Transverse colon (tissue), 4 donors: Measurements from ENCODE around the gene PDZD7. TPM values are rescaled to one million over a fixed set of nuclear protein-coding genes. Genes with fewer than 3 reads are reported as not detected.

Experiments used
- DNase-seq: peaks from one replicate; pipeline ENCODE4 v3.0.0-alpha.2; 2019
- H3K27ac ChIP-seq, 4 donors: fragments of 200-600 bp; sonication (generic); 2 replicates each; pipeline ENCODE4 v1.5.1; 2016 to 2018; ENCODE audit warnings: inconsistent platforms in 4 of 4
- H3K27me3 ChIP-seq: fragments of 200-600 bp; sonication (generic); 2 replicates; pipeline ENCODE4 v1.5.1; 2017; ENCODE audit warnings: inconsistent platforms
- H3K36me3 ChIP-seq, 4 donors: fragments of 200-600 bp; sonication (generic); 2 replicates each; pipeline ENCODE4 v1.5.1; 2017 to 2019; ENCODE audit warnings: inconsistent platforms in 4 of 4
- H3K4me1 ChIP-seq, 4 donors: fragments of 200-600 bp; sonication (generic); 2 replicates each; pipeline ENCODE4 v1.5.1; 2017 to 2020; ENCODE audit warnings: inconsistent platforms in 4 of 4
- H3K4me3 ChIP-seq, 4 donors: fragments of 200-600 bp; sonication (generic); 1 replicate in 1 of 4; 2 replicates in 3 of 4; pipeline versions ENCODE4 v1.5.1 to v1.6.1; 2017 to 2019; ENCODE audit warnings: inconsistent platforms in 4 of 4
- H3K9me3 ChIP-seq, 2 donors: fragments of 200-600 bp; sonication (generic); 2 replicates each; pipeline ENCODE4 v1.5.1; 2017 to 2019; ENCODE audit warnings: inconsistent platforms in 2 of 2
- CTCF ChIP-seq, 5 experiments: fragments of 200-600 bp in 3 of 5; fragments of 450-650 bp in 2 of 5; sonication (generic) in 3 of 5; IDR thresholded peaks; 1 replicate in 2 of 5; 2 replicates in 3 of 5; pipeline ENCODE4 v1.5.1; 2016 to 2017; ENCODE audit warnings: antibody characterized with exemption in 5 of 5, inconsistent platforms in 3 of 5, mild to moderate bottlenecking in 2 of 5, moderate library complexity in 1 of 5
- EP300 ChIP-seq: sonication (generic); formaldehyde crosslinking; IDR thresholded peaks from one replicate; pipeline ENCODE4 v1.6.1; 2017; ENCODE audit warnings: antibody characterized with exemption, low read depth
- POLR2A ChIP-seq: fragments of 450-650 bp; IDR thresholded peaks from one replicate; pipeline ENCODE4 v1.6.1; 2016; ENCODE audit warnings: antibody characterized with exemption, mild to moderate bottlenecking, moderate library complexity
- POLR2AphosphoS5 ChIP-seq, 3 donors: sonication (generic); formaldehyde crosslinking; IDR thresholded peaks; one replicate each; pipeline ENCODE4 v1.6.1; 2016; ENCODE audit warnings: antibody characterized with exemption in 3 of 3
- WGBS, 2 donors: methylation state at CpG; one replicate each; pipeline ENCODE4 v1.1.5; 2018; ENCODE audit warnings: low coverage in 1 of 2; 5-methylcytosine and 5-hydroxymethylcytosine counted together
- in situ Hi-C, 4 donors: fragments of 200-750 bp; cut with MboI; loops; one replicate each; pipeline versions ENCODE4 v1.15.0 to v1.15.1; 2017; ENCODE audit warnings: low sequenced_read_pairs in 3 of 4, low pct_ligation_motif_present in 1 of 4, low pct_unique_long_range_greater_than_20kb in 1 of 4
- intact Hi-C: fragments of 100-400 bp; cut with DNase I; formaldehyde crosslinking; loops from one replicate; pipeline ENCODE4 v1.15.1; 2023; ENCODE audit warnings: low total_unique reads
- total RNA-seq, 4 donors: library from RNA; depleted of rRNA; stranded (reverse); fragments of >200 nt; gene quantifications; one replicate each; pipeline ENCODE4 v1.1.0, GENCODE V29; 2016

PDZD7 gene
- total RNA-seq, 4 donors from 2014 or later, result 0.27 to 2.0 (median 0.64) TPM; not detected in 1

GRCh38 chr10:101066146-101066895 is 35.4 kb upstream of the PDZD7 start:
- TF ChIP-seq CTCF (IDR thresholded peaks at IDR 0.05) (peak; percentile 21 to 58 (median 36)), EP300 (no peak), POLR2AphosphoS5 (IDR thresholded peaks at IDR 0.05) (peak in 2 of 3 donors; percentile 37 to 78), POLR2A (peak; percentile 89)
- Histone ChIP-seq H3K9me3 (no peaks in the 10 kb centered on the region), H3K4me1 (peaks cover 19 to 66% (median 47%) of the 10 kb centered on the region in 4 donors), H3K27ac (peak overlapping the region; percentile 84 to 89 (median 86)), H3K27me3 (peaks cover 20% of the 10 kb centered on the region), H3K36me3 (no peaks in the 10 kb centered on the region), H3K4me3 (peak overlapping the region; percentile 42 to 64 (median 44))
- WGBS, 2 donors, result 8% methylated on average over 49 of the region's 49 CpGs; no CpG with 5 or more reads in 1 of the 2 donors
- peak; percentile 92 for DNase-seq
- in situ Hi-C loops, result no loop called here
- intact Hi-C loops, result no loop called here

GRCh38 chr10:101065481-101066145 is 34.7 kb upstream of the PDZD7 start:
- peak overlapping the region in 1 of 4 donors; percentile 64 for H3K4me3 ChIP-seq
- WGBS, 2 donors, result 81% methylated on average over 3 of the region's 3 CpGs; no CpG with 5 or more reads in 1 of the 2 donors
- H3K36me3 ChIP-seq, result no peaks in the 10 kb centered on the region
- H3K27me3 ChIP-seq, result peaks cover 20% of the 10 kb centered on the region
- peaks cover 21 to 68% (median 51%) of the 10 kb centered on the region in 4 donors for H3K4me1 ChIP-seq
- TF ChIP-seq POLR2A, result no peak
- TF ChIP-seq CTCF (IDR thresholded peaks at IDR 0.05), result no peak
- no peak for TF ChIP-seq EP300
- no peak for TF ChIP-seq POLR2AphosphoS5 (IDR thresholded peaks at IDR 0.05)
- no peaks in the 10 kb centered on the region for H3K9me3 ChIP-seq
- DNase-seq, result no peak
- intact Hi-C loops (no loop called here), in situ Hi-C loops (no loop called here)
- H3K27ac ChIP-seq, result peak overlapping the region; percentile 84 to 89 (median 86)

GRCh38 chr10:101064415-101065030 is 33.6 kb upstream of the PDZD7 start:
- DNase-seq, result no peak
- Histone ChIP-seq H3K9me3 (no peaks in the 10 kb centered on the region), H3K36me3 (no peaks in the 10 kb centered on the region), H3K4me1 (peaks cover 21 to 71% (median 57%) of the 10 kb centered on the region in 4 donors), H3K27me3 (peaks cover 20% of the 10 kb centered on the region), H3K4me3 (no peak overlapping the region), H3K27ac (peak overlapping the region in 2 of 4 donors; percentile 84 to 89)
- TF ChIP-seq POLR2AphosphoS5 (IDR thresholded peaks at IDR 0.05) (no peak), POLR2A (no peak)
- intact Hi-C loops (no loop called here), in situ Hi-C loops (no loop called here)
- 97% methylated on average over 9 of the region's 9 CpGs; no CpG with 5 or more reads in 1 of the 2 donors for WGBS, 2 donors

- no peaks in the 10 kb centered on the region for H3K9me3 ChIP-seq
These were observed 32.9 kb upstream of the PDZD7 start for GRCh38 chr10:101063548-101064414.

More at GRCh38 chr10:101063548-101064414, 32.9 kb upstream of the PDZD7 start:
- TF ChIP-seq EP300, result no peak
- TF ChIP-seq POLR2AphosphoS5 (IDR thresholded peaks at IDR 0.05), result no peak
- no peak for TF ChIP-seq CTCF (IDR thresholded peaks at IDR 0.05)
- no peak for TF ChIP-seq POLR2A
- WGBS, 2 donors, result 33 to 69% methylated on average over 1 to 13 of the region's 15 CpGs
- intact Hi-C loops (no loop called here), in situ Hi-C loops (no loop called here)
- H3K27ac ChIP-seq, result peak overlapping the region in 1 of 4 donors; percentile 97
- H3K27me3 ChIP-seq, result peaks cover 20% of the 10 kb centered on the region
- H3K4me1 ChIP-seq, result peaks cover 21 to 72% (median 58%) of the 10 kb centered on the region in 4 donors
- no peak for DNase-seq
- no peaks in the 10 kb centered on the region for H3K36me3 ChIP-seq
- H3K4me3 ChIP-seq, result no peak overlapping the region
